NCI-H2196 treated with DMSO at 0.1 percent for 48 hours (cell line): ENCODE measurements around the gene C1QTNF12.

ENCODE experiments used
- DNase-seq: peaks from one replicate; lab custom pipeline; 2025; ENCODE audit not compliant: unreplicated experiment; lab: John Stamatoyannopoulos, UW

C1QTNF12 gene

GRCh38 chr1:1241588-1242219, 4.8 kb downstream of the C1QTNF12 start:
- no peak for DNase-seq

- DNase-seq: no peak
Measured at GRCh38 chr1:1240822-1241587, 5.5 kb downstream of the C1QTNF12 start.

GRCh38 chr1:1240348-1240732, 6.2 kb downstream of the C1QTNF12 start:
- DNase-seq: no peak

- DNase-seq: no peak
Measured at GRCh38 chr1:1239614-1240347, 6.7 kb downstream of the C1QTNF12 start.

GRCh38 chr1:1239227-1239613, 7.3 kb downstream of the C1QTNF12 start:
- no peak for DNase-seq

- no peak for DNase-seq
Measured at GRCh38 chr1:1238702-1239178, 7.8 kb downstream of the C1QTNF12 start.

GRCh38 chr1:1237874-1238701, 8.4 kb downstream of the C1QTNF12 start:
- DNase-seq: no peak

- no peak for DNase-seq
Measured at GRCh38 chr1:1236945-1237873, 9.3 kb downstream of the C1QTNF12 start.

GRCh38 chr1:1236176-1236763, 10.3 kb downstream of the C1QTNF12 start:
- no peak for DNase-seq

GRCh38 chr1:1235016-1235744, 11.3 kb downstream of the C1QTNF12 start:
- DNase-seq: no peak

GRCh38 chr1:1234180-1234808, 12.2 kb downstream of the C1QTNF12 start:
- no peak for DNase-seq

- DNase-seq: no peak
Measured at GRCh38 chr1:1233567-1233892, 13.0 kb downstream of the C1QTNF12 start.

GRCh38 chr1:1232796-1233566, 13.5 kb downstream of the C1QTNF12 start:
- no peak for DNase-seq

- DNase-seq: no peak
Measured at GRCh38 chr1:1232208-1232795, 14.2 kb downstream of the C1QTNF12 start, which contains the start of gene B3GALT6. Gene B3GALT6 (plus strand): TSS chr1:1232237. CDS start chr1:1232279, 42 bp downstream.

- DNase-seq: peak; percentile 86
Measured at GRCh38 chr1:1231400-1232207, 14.9 kb downstream of the C1QTNF12 start, which contains the start of gene SDF4. Gene SDF4 (minus strand): TSS chr1:1232001. CDS start chr1:1228772, 3,229 bp downstream.

- no peak for DNase-seq
Measured at GRCh38 chr1:1230656-1231399, 15.7 kb downstream of the C1QTNF12 start.
